ENCODE measurements around the gene ADK. TPM values are rescaled to one million over a fixed set of nuclear protein-coding genes. Genes with fewer than 3 reads are reported as not detected.

The ADK gene
- total and polyA plus RNA-seq, 2 of the 13 experiments (the other 11 are each of a cell fraction or from before 2014, with no cell fraction given), result 48.6 to 79.1 TPM

DNA sequence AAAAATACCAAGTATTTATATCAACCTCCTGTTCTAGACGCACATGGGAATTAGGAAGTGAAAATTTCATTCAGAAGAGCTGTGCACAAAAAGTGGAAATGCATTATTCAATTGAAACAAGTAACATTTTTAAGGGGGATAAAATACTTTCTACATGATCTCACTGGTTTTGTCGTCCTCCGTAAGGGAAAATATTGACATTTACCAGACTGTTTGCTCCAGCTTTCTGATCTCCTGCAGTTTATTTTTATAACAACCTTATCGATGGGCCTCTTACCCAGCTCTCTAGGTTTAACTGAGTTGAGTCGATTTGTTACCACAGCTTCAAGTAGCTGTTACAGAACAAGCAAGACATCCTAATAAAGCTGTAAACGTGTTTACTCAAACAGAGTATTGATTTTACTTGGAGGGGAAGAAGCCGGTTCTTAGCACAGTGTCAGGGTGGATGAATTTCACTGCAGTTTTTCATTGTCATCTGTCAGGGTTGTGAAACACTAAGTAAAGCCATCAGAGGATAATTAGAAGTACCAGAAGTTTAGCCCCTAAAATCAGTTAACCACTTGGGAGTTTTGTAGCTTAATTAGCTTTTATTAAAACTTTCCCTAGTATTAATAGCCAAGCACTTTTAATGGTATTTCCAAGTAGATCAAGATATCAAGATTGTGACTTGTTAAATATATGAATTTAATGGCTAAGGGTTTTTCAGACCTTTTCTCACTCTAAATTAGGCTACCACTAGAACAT, 532.8 kb downstream of the ADK start (continued):
- TF ChIP-seq, protein P1, sequence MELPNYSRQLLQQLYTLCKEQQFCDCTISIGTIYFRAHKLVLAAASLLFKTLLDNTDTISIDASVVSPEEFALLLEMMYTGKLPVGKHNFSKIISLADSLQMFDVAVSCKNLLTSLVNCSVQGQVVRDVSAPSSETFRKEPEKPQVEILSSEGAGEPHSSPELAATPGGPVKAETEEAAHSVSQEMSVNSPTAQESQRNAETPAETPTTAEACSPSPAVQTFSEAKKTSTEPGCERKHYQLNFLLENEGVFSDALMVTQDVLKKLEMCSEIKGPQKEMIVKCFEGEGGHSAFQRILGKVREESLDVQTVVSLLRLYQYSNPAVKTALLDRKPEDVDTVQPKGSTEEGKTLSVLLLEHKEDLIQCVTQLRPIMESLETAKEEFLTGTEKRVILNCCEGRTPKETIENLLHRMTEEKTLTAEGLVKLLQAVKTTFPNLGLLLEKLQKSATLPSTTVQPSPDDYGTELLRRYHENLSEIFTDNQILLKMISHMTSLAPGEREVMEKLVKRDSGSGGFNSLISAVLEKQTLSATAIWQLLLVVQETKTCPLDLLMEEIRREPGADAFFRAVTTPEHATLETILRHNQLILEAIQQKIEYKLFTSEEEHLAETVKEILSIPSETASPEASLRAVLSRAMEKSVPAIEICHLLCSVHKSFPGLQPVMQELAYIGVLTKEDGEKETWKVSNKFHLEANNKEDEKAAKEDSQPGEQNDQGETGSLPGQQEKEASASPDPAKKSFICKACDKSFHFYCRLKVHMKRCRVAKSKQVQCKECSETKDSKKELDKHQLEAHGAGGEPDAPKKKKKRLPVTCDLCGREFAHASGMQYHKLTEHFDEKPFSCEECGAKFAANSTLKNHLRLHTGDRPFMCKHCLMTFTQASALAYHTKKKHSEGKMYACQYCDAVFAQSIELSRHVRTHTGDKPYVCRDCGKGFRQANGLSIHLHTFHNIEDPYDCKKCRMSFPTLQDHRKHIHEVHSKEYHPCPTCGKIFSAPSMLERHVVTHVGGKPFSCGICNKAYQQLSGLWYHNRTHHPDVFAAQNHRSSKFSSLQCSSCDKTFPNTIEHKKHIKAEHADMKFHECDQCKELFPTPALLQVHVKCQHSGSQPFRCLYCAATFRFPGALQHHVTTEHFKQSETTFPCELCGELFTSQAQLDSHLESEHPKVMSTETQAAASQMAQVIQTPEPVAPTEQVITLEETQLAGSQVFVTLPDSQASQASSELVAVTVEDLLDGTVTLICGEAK (IDR thresholded peaks at IDR 0.05), result peak; percentile 59
- TF ChIP-seq, protein P1 (CRISPR knock-in tag; IDR thresholded peaks at IDR 0.05), result peak; percentile 54; the same call in 1 of the 2 replicates
- TF ChIP-seq, protein P2, sequence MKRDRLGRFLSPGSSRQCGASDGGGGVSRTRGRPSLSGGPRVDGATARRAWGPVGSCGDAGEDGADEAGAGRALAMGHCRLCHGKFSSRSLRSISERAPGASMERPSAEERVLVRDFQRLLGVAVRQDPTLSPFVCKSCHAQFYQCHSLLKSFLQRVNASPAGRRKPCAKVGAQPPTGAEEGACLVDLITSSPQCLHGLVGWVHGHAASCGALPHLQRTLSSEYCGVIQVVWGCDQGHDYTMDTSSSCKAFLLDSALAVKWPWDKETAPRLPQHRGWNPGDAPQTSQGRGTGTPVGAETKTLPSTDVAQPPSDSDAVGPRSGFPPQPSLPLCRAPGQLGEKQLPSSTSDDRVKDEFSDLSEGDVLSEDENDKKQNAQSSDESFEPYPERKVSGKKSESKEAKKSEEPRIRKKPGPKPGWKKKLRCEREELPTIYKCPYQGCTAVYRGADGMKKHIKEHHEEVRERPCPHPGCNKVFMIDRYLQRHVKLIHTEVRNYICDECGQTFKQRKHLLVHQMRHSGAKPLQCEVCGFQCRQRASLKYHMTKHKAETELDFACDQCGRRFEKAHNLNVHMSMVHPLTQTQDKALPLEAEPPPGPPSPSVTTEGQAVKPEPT (CRISPR knock-in tag; IDR thresholded peaks at IDR 0.05; ENCODE audit: low read depth), result no peak
- no peak for TF ChIP-seq SETDB1 (CRISPR knock-in tag; IDR thresholded peaks at IDR 0.05; ENCODE audit: borderline replicate concordance)
- no peak for TF ChIP-seq ZNF431 (CRISPR knock-in tag; IDR thresholded peaks at IDR 0.05; ENCODE audit: borderline replicate concordance, low read depth)
- TF ChIP-seq FOXK1 (CRISPR knock-in tag; IDR thresholded peaks at IDR 0.05; ENCODE audit: borderline replicate concordance, low read depth), result peak; percentile 35; the same call in 1 of the 2 replicates
- no peak for TF ChIP-seq KLF13 (CRISPR knock-in tag; IDR thresholded peaks at IDR 0.05)
- peak; percentile 54 for TF ChIP-seq FOXA3 (CRISPR knock-in tag; IDR thresholded peaks at IDR 0.05)
- TF ChIP-seq ONECUT2 (CRISPR knock-in tag; IDR thresholded peaks at IDR 0.05), result peak; percentile 85
- no peak for TF ChIP-seq PTBP1 (IDR thresholded peaks at IDR 0.05; ENCODE audit: low read depth, low read length, poor library complexity, severe bottlenecking)
- TF ChIP-seq ZNF782 (CRISPR knock-in tag; IDR thresholded peaks at IDR 0.05; ENCODE audit: borderline replicate concordance), result no peak
- no peak for TF ChIP-seq RELA (CRISPR knock-in tag; IDR thresholded peaks at IDR 0.05)
